Prostate gland (tissue), 2 donors: ENCODE measurements around the gene ZNF480. TPM values are rescaled to one million over a fixed set of nuclear protein-coding genes. Genes with fewer than 3 reads are reported as not detected.

Experiments
- DNase-seq: peaks from one replicate; pipeline ENCODE4 v3.0.0-alpha.2; 2019; ENCODE audit warnings: low spot score
- H3K27ac ChIP-seq, 2 donors: fragments of 200-600 bp; sonication (generic); 2 replicates each; pipeline ENCODE4 v1.5.1; 2017 to 2019
- H3K27me3 ChIP-seq: fragments of 200-600 bp; sonication (generic); replicated peaks from 2 replicates; pipeline ENCODE4 v1.5.1; 2019; ENCODE audit not compliant: insufficient read depth
- H3K36me3 ChIP-seq, 2 donors: fragments of 200-600 bp; sonication (generic); 1 replicate in 1 of 2; 2 replicates in 1 of 2; pipeline versions ENCODE4 v1.5.1 to v1.8.1; 2017 to 2019
- H3K4me1 ChIP-seq: fragments of 200-600 bp; sonication (generic); replicated peaks from 2 replicates; pipeline ENCODE4 v1.5.1; 2019
- H3K4me3 ChIP-seq, 2 donors: fragments of 200-600 bp; sonication (generic); 2 replicates each; pipeline ENCODE4 v1.5.1; 2017 to 2019
- H3K9me3 ChIP-seq: fragments of 200-600 bp; sonication (generic); 2 replicates; pipeline ENCODE4 v1.5.1; 2017
- POLR2A ChIP-seq: fragments of 450-650 bp; IDR thresholded peaks from one replicate; pipeline ENCODE4 v1.6.1; 2016; ENCODE audit warnings: antibody characterized with exemption, mild to moderate bottlenecking
- POLR2AphosphoS5 ChIP-seq: sonication (generic); formaldehyde crosslinking; IDR thresholded peaks from one replicate; pipeline ENCODE4 v1.6.1; 2017; ENCODE audit warnings: antibody characterized with exemption
- WGBS: methylation state at CpG from one replicate; pipeline ENCODE4 v1.1.5; 2018; 5-methylcytosine and 5-hydroxymethylcytosine counted together
- intact Hi-C: fragments of 100-400 bp; cut with DNase I; formaldehyde crosslinking; loops from one replicate; pipeline ENCODE4 v1.14.2; 2022
- total RNA-seq, 2 donors: library from RNA; depleted of rRNA; stranded (reverse); fragments of >200 nt; gene quantifications; one replicate each; pipeline ENCODE4 v1.1.0, GENCODE V29; 2016
- TF ChIP-seq, protein P1 (sequence below), 4 experiments: fragments of 200-600 bp in 2 of 4; fragments of 450-650 bp in 2 of 4; sonication (generic) in 2 of 4; IDR thresholded peaks; 1 replicate in 3 of 4; 2 replicates in 1 of 4; pipeline ENCODE4 v1.5.1; 2016 to 2019; ENCODE audit warnings: antibody characterized with exemption in 4 of 4, mild to moderate bottlenecking in 2 of 4, moderate library complexity in 2 of 4

The ZNF480 gene
- total RNA-seq, 2 donors from 2014 or later: 6.4 to 10.8 TPM

DNA sequence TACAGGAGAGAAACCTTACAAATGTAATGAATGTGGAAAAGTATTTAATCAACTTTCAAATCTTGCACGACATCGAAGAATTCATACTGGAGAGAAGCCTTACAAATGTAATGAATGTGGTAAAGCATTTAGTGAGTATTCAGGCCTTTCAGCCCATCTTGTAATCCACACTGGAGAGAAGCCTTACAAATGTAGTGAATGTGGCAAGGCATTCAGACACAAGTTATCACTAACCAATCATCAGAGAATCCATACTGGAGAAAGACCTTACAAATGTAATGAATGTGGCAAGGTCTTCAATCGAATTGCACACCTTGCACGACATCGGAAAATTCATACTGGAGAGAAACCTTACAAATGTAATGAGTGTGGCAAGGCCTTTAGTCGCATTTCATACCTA lies 25.5 kb downstream of the ZNF480 start:
- WGBS: 94% methylated on average over 6 of the region's 6 CpGs

DNA sequence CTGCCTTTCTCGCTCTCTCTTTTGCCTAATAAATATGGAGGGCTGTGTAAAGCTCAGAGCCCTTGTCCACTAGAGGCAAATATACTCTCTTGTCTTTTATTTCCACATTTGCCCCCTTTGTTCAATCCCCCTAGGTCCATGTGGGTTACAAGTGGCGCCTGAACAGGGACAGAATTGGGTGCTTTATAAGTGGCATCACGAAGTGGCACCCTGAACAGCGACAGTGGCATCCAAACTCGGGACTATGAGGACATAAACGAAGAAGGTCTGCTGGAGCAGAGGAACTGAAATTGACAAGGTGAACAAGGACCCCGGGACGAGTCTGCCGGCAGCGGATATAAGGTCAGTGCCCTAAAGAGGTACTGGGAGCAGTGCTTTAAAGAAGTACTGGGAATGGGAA lies 34.8 kb downstream of the ZNF480 start:
- no peak overlapping the region for H3K4me3 ChIP-seq
- no peak overlapping the region for H3K27ac ChIP-seq
- no peaks in the 10 kb centered on the region for H3K36me3 ChIP-seq
- H3K9me3 ChIP-seq: peaks cover 9% of the 10 kb centered on the region
- no peak for DNase-seq
- WGBS: 91% methylated on average over 10 of the region's 10 CpGs
- intact Hi-C loops: no loop called here
- TF ChIP-seq POLR2A: no peak
- TF ChIP-seq POLR2AphosphoS5: no peak
- TF ChIP-seq, protein P1, sequence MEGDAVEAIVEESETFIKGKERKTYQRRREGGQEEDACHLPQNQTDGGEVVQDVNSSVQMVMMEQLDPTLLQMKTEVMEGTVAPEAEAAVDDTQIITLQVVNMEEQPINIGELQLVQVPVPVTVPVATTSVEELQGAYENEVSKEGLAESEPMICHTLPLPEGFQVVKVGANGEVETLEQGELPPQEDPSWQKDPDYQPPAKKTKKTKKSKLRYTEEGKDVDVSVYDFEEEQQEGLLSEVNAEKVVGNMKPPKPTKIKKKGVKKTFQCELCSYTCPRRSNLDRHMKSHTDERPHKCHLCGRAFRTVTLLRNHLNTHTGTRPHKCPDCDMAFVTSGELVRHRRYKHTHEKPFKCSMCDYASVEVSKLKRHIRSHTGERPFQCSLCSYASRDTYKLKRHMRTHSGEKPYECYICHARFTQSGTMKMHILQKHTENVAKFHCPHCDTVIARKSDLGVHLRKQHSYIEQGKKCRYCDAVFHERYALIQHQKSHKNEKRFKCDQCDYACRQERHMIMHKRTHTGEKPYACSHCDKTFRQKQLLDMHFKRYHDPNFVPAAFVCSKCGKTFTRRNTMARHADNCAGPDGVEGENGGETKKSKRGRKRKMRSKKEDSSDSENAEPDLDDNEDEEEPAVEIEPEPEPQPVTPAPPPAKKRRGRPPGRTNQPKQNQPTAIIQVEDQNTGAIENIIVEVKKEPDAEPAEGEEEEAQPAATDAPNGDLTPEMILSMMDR (IDR thresholded peaks at IDR 0.05): no peak
- no peaks in the 10 kb centered on the region for H3K27me3 ChIP-seq
- no peaks in the 10 kb centered on the region for H3K4me1 ChIP-seq

More for the DNA sequence above, 25.5 kb downstream of the ZNF480 start:
- Histone ChIP-seq H3K9me3 (peaks cover 5% of the 10 kb centered on the region), H3K4me1 (no peaks in the 10 kb centered on the region), H3K27me3 (no peaks in the 10 kb centered on the region), H3K36me3 (peaks cover 8 to 22% of the 10 kb centered on the region in 2 donors), H3K27ac (no peak overlapping the region), H3K4me3 (no peak overlapping the region)
- TF ChIP-seq POLR2AphosphoS5 (no peak), POLR2A (no peak)
- TF ChIP-seq, protein P1 (IDR thresholded peaks at IDR 0.05): no peak
- intact Hi-C loops: no loop called here
- DNase-seq: no peak

DNA sequence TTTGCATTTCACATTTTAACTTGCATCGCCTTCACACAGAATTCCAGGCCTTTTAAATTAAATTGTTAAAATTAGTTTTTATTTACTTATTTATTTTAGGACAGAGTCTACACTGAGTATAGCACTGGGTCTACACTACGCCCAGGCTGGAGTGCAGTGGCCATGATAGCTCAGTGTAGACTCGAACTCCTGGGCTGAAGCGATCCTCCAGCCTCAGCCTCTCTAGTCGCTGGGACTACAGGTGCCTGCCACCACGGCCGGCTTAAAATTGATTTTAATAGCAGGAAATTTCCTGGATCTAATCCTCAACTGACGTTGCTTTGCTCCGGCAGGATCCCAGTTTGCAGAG lies 38.8 kb downstream of the ZNF480 start:
- TF ChIP-seq POLR2A: no peak
- no peak for TF ChIP-seq POLR2AphosphoS5
- TF ChIP-seq, protein P1 (IDR thresholded peaks at IDR 0.05): no peak
- intact Hi-C loops: loop anchor here (5.0 kb wide), 1 partner anchor 38 kb away; the partner anchor contains the start of gene ZNF480
- Histone ChIP-seq H3K4me1 (no peaks in the 10 kb centered on the region), H3K27me3 (no peaks in the 10 kb centered on the region), H3K27ac (peak overlapping the region; percentile 56 to 80), H3K36me3 (no peaks in the 10 kb centered on the region), H3K4me3 (peak overlapping the region; percentile 57 to 79), H3K9me3 (peaks cover 9% of the 10 kb centered on the region)
- WGBS: 46% methylated on average over 9 of the region's 9 CpGs
- no peak for DNase-seq

DNA sequence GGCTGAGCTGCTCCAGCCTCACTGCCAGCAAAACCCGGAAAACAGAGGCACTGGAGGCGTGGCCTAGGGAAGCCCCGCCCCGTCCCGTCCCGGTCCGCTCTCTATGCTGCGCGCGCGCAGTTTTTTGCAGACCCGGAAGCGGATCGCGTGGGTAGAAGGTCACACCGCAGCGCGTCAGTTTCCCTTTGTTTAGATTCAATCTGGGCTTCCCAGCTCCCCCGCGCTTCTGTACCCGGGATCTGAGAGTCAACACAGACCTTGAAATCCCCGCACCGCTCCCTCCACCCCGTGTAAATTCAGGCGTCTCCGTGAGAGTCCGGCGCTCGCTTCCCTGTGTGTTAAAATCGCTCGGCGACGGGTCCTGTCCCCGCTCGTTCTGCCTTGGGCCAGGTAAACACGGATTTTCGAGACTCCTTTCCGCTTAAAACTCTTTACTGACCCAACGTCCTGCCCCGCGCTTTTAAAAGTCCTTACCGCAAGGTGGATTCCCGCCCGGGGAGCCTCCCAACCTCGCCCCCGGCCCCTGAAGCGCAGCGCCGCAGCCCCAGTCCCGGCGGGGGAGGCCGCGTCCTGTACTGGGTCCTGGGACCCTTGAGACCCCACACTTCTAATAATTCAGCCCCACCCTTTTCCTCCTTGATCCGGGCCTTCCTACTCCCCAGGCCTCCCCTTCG lies 39.3 kb downstream of the ZNF480 start, which contains the start of gene ZNF610:
Gene ZNF610, plus strand, starts transcription at position 127 of the 674 bp plus-strand sequence. CDS start 12,930 bp downstream, outside the sequence.
- intact Hi-C loops: loop anchor here (5.0 kb wide), 1 partner anchor 39 kb away; the partner anchor contains the start of gene ZNF480
- Histone ChIP-seq H3K9me3 (peaks cover 7% of the 10 kb centered on the region), H3K4me1 (no peaks in the 10 kb centered on the region), H3K36me3 (no peaks in the 10 kb centered on the region), H3K27ac (peak within 1 kb of the TSS; percentile 56 to 80), H3K27me3 (no peaks in the 10 kb centered on the region), H3K4me3 (peak within 1 kb of the TSS; percentile 57 to 79)
- DNase-seq: peak; percentile 83
- peak; percentile 53 for TF ChIP-seq POLR2A
- TF ChIP-seq, protein P1 (IDR thresholded peaks at IDR 0.05): no peak
- peak; percentile 94 for TF ChIP-seq POLR2AphosphoS5
- WGBS: 1% methylated on average over 55 of the region's 55 CpGs
